HEK293 (cell line): Measurements from ENCODE around the gene IL17C.

Experiments used
- CTCF ChIA-PET: fragments of 350-600 bp; formaldehyde crosslinking; extraction: SDS; loops from one replicate; lab custom pipeline; 2021; ENCODE audit warnings: antibody characterized with exemption; lab: Yijun Ruan, JAX
- POLR2A ChIA-PET: fragments of 300-600 bp; formaldehyde crosslinking; extraction: SDS; loops from one replicate; lab custom pipeline; 2020; ENCODE audit warnings: antibody characterized with exemption, inconsistent platforms; lab: Yijun Ruan, JAX
- H3K27ac ChIP-seq: fragments of 200-500 bp; sonication (Bioruptor generic); 2 replicates; pipeline ENCODE4 v1.5.1; 2014; ENCODE audit warnings: low read depth, low read length, control low read depth, inconsistent platforms; ENCODE audit errors: extremely low read depth
- H3K36me3 ChIP-seq, 2 experiments: fragments of 200-500 bp in 1 of 2; sonication (Bioruptor generic) in 1 of 2; 1 replicate in 1 of 2; 2 replicates in 1 of 2; pipeline ENCODE4 v1.5.1; 2014 to 2017; ENCODE audit warnings: inconsistent platforms in 2 of 2, low read length in 2 of 2; ENCODE audit not compliant: control insufficient read depth in 2 of 2, insufficient read depth in 1 of 2
- H3K4me1 ChIP-seq: fragments of 200-500 bp; sonication (Bioruptor generic); 2 replicates; pipeline ENCODE4 v1.5.1; 2014; ENCODE audit warnings: mild to moderate bottlenecking, low read length, inconsistent platforms; ENCODE audit not compliant: control insufficient read depth, insufficient read depth
- H3K4me3 ChIP-seq: 2 replicates; pipeline ENCODE4 v1.5.1; 2011; ENCODE audit warnings: low read depth, mild to moderate bottlenecking, control low read depth, low read length, moderate library complexity
- H3K9me3 ChIP-seq: fragments of 200-500 bp; sonication (Bioruptor generic); 2 replicates; pipeline ENCODE4 v1.5.1; 2014; ENCODE audit warnings: low read depth, low read length, inconsistent platforms; ENCODE audit not compliant: control insufficient read depth, insufficient read depth
- GFI1B ChIP-seq: fragments of 450-650 bp; formaldehyde crosslinking; IDR thresholded peaks from 2 replicates; pipeline ENCODE4 v1.5.1; 2016; ENCODE audit warnings: missing biosample characterization, missing genetic modification characterization
- GLI2 ChIP-seq: fragments of 450-650 bp; formaldehyde crosslinking; IDR thresholded peaks from 2 replicates; pipeline ENCODE4; 2017; ENCODE audit warnings: missing biosample characterization, missing genetic modification characterization, low read depth, borderline replicate concordance
- HOXC10 ChIP-seq: sonication (generic); formaldehyde crosslinking; IDR thresholded peaks from 2 replicates; pipeline ENCODE4 v1.8.1; 2023; ENCODE audit warnings: mild to moderate bottlenecking, missing genetic modification reagents
- SETDB1 ChIP-seq: IDR thresholded peaks from one replicate; pipeline ENCODE4 v1.6.1; 2017; ENCODE audit warnings: mild to moderate bottlenecking, low read length, moderate library complexity, mixed read lengths; ENCODE audit not compliant: insufficient read length
- ZFP41 ChIP-seq: fragments of 450-650 bp; formaldehyde crosslinking; IDR thresholded peaks from 2 replicates; pipeline ENCODE4 v1.5.1; 2016; ENCODE audit warnings: missing biosample characterization, missing genetic modification characterization, borderline replicate concordance
- ZFP69B ChIP-seq: fragments of 450-650 bp; formaldehyde crosslinking; IDR thresholded peaks from 2 replicates; pipeline ENCODE4 v1.5.1; 2016; ENCODE audit warnings: missing biosample characterization, missing genetic modification characterization
- ZNF138 ChIP-seq: fragments of 450-650 bp; formaldehyde crosslinking; IDR thresholded peaks from 2 replicates; pipeline ENCODE4 v1.5.1; 2016; ENCODE audit warnings: missing biosample characterization, missing genetic modification characterization, borderline replicate concordance
- ZNF140 ChIP-seq: fragments of 450-650 bp; formaldehyde crosslinking; IDR thresholded peaks from 2 replicates; pipeline ENCODE4 v1.5.1; 2016; ENCODE audit warnings: missing biosample characterization, missing genetic modification characterization
- ZNF157 ChIP-seq: fragments of 450-650 bp; formaldehyde crosslinking; IDR thresholded peaks from 2 replicates; pipeline ENCODE4 v1.5.1; 2016; ENCODE audit warnings: missing biosample characterization, missing genetic modification characterization
- ZNF23 ChIP-seq: fragments of 450-650 bp; formaldehyde crosslinking; IDR thresholded peaks from 2 replicates; pipeline ENCODE4 v1.5.1; 2016; ENCODE audit warnings: missing biosample characterization, missing genetic modification characterization, borderline replicate concordance
- ZNF37A ChIP-seq: fragments of 450-650 bp; IDR thresholded peaks from 2 replicates; pipeline ENCODE4 v1.5.1; 2018; ENCODE audit warnings: missing biosample characterization, missing genetic modification characterization
- ZNF404 ChIP-seq: fragments of 450-650 bp; formaldehyde crosslinking; IDR thresholded peaks from 2 replicates; pipeline ENCODE4 v1.5.1; 2017; ENCODE audit warnings: missing biosample characterization, missing genetic modification characterization
- ZNF426 ChIP-seq: fragments of 450-650 bp; formaldehyde crosslinking; IDR thresholded peaks from 2 replicates; pipeline ENCODE4 v1.5.1; 2017; ENCODE audit warnings: missing biosample characterization, missing genetic modification characterization, mild to moderate bottlenecking, inconsistent platforms, moderate library complexity
- ZNF561 ChIP-seq: fragments of 450-650 bp; IDR thresholded peaks from 2 replicates; pipeline ENCODE4 v1.5.1; 2018; ENCODE audit warnings: missing biosample characterization, missing genetic modification characterization, borderline replicate concordance
- ZNF664 ChIP-seq: fragments of 450-650 bp; formaldehyde crosslinking; IDR thresholded peaks from 2 replicates; pipeline ENCODE4 v1.5.1; 2016; ENCODE audit warnings: missing biosample characterization, missing genetic modification characterization
- ZNF670 ChIP-seq: fragments of 450-650 bp; formaldehyde crosslinking; IDR thresholded peaks from 2 replicates; pipeline ENCODE4 v1.5.1; 2016; ENCODE audit warnings: missing biosample characterization, missing genetic modification characterization, low read depth
- ZNF76 ChIP-seq: fragments of 450-650 bp; formaldehyde crosslinking; IDR thresholded peaks from 2 replicates; pipeline ENCODE4; 2016; ENCODE audit warnings: low read depth, missing biosample characterization, missing genetic modification characterization, borderline replicate concordance
- ZNF830 ChIP-seq: fragments of 450-650 bp; IDR thresholded peaks from 2 replicates; pipeline ENCODE4 v1.5.0; 2018; ENCODE audit warnings: missing biosample characterization, missing genetic modification characterization, low read depth, mild to moderate bottlenecking, moderate library complexity
- ZSCAN23 ChIP-seq: fragments of 450-650 bp; formaldehyde crosslinking; IDR thresholded peaks from 2 replicates; pipeline ENCODE4 v1.5.1; 2016; ENCODE audit warnings: missing biosample characterization, missing genetic modification characterization
- TF ChIP-seq, protein P1 (sequence below): fragments of 450-650 bp; formaldehyde crosslinking; IDR thresholded peaks from 2 replicates; pipeline ENCODE4 v1.5.1; 2016; ENCODE audit warnings: missing biosample characterization, missing genetic modification characterization
- TF ChIP-seq, protein P2 (sequence below): fragments of 450-650 bp; formaldehyde crosslinking; IDR thresholded peaks from 2 replicates; pipeline ENCODE4 v1.5.1; 2017; ENCODE audit warnings: missing biosample characterization, missing genetic modification characterization
- TF ChIP-seq, protein P3 (sequence below): fragments of 450-650 bp; formaldehyde crosslinking; IDR thresholded peaks from 2 replicates; pipeline ENCODE4 v1.5.1; 2016; ENCODE audit warnings: missing biosample characterization, missing genetic modification characterization
- TF ChIP-seq, protein P4 (sequence below): fragments of 450-650 bp; formaldehyde crosslinking; IDR thresholded peaks from 2 replicates; pipeline ENCODE4 v1.5.1; 2017; ENCODE audit warnings: missing biosample characterization, missing genetic modification characterization

The IL17C gene

DNA sequence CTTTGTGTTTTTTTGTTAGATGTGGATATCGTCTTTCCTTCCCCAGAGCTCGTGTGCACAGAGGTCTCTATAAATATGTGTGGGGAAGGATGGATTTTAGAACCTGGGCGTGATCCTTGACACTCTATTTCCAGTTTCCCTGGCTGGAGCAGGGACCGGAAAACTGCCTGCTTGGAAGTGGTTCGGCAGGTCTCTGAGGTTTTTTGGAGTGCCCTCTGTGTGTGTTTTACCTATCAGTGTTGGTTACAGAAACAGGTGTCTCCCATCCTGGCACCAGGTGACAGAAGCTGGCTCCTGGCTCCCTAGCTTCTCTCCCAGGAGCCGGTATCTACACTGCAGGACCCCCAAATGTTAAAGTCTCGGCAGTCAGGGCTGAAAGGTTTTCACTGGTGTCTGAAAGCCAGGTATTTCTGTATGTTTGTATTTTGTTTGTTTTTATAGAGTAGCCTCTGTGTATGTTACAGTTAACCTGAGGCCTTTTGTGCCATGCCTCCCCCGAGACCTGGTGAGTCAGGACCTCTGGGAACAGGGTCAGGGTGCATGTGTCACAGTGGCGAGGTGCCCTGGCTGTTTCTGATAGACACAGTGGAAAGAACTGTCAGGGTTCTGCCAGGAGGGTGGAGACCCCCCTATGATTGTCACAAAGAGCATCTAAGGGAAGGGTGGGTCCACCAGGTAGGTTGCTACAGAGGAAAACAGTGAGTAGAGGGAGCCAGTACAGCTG is 36.9 kb upstream of the IL17C start (continued):
- TF ChIP-seq, protein P1, sequence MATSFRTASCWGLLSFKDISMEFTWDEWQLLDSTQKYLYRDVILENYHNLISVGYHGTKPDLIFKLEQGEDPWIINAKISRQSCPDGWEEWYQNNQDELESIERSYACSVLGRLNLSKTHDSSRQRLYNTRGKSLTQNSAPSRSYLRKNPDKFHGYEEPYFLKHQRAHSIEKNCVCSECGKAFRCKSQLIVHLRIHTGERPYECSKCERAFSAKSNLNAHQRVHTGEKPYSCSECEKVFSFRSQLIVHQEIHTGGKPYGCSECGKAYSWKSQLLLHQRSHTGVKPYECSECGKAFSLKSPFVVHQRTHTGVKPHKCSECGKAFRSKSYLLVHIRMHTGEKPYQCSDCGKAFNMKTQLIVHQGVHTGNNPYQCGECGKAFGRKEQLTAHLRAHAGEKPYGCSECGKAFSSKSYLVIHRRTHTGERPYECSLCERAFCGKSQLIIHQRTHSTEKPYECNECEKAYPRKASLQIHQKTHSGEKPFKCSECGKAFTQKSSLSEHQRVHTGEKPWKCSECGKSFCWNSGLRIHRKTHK, result no peak

DNA sequence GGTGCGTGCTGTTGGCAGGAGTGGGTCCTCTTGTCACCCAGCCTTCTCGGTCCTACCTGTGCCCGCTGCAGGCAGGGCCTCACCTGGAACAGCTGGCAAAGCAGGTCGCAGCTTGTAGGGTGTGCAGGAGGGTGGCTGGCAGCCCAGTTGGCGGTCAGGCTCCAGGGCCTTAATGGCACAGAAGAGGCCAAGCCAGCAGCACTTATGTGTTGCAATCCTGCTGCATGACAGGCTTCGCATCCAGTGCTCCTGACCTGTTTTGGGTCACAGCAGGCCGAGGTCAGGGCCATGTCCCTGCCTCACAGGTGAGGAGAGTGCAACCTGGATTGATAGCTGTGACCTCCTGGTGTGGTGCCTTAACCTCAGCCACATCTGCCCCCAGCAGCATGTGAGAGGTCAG is 36.3 kb upstream of the IL17C start:
- H3K27ac ChIP-seq, result no peak overlapping the region
- ChIA-PET POLR2A (no interaction called here), CTCF (interaction anchor here (0.6 kb wide), 1 partner anchor 662 kb away, joined by 4 read pairs; no protein-coding TSS in a partner anchor)
- H3K4me1 ChIP-seq, result no peaks in the 10 kb centered on the region
- H3K4me3 ChIP-seq, result no peak overlapping the region
- peaks cover 8 to 88% of the 10 kb centered on the region in 2 experiments for H3K36me3 ChIP-seq
- TF ChIP-seq GFI1B (tag by site-specific recombination), result no peak
- TF ChIP-seq HOXC10, result no peak
- TF ChIP-seq ZFP41, result no peak
- TF ChIP-seq ZNF76 (tag by site-specific recombination), result no peak
- H3K9me3 ChIP-seq, result no peaks in the 10 kb centered on the region

DNA sequence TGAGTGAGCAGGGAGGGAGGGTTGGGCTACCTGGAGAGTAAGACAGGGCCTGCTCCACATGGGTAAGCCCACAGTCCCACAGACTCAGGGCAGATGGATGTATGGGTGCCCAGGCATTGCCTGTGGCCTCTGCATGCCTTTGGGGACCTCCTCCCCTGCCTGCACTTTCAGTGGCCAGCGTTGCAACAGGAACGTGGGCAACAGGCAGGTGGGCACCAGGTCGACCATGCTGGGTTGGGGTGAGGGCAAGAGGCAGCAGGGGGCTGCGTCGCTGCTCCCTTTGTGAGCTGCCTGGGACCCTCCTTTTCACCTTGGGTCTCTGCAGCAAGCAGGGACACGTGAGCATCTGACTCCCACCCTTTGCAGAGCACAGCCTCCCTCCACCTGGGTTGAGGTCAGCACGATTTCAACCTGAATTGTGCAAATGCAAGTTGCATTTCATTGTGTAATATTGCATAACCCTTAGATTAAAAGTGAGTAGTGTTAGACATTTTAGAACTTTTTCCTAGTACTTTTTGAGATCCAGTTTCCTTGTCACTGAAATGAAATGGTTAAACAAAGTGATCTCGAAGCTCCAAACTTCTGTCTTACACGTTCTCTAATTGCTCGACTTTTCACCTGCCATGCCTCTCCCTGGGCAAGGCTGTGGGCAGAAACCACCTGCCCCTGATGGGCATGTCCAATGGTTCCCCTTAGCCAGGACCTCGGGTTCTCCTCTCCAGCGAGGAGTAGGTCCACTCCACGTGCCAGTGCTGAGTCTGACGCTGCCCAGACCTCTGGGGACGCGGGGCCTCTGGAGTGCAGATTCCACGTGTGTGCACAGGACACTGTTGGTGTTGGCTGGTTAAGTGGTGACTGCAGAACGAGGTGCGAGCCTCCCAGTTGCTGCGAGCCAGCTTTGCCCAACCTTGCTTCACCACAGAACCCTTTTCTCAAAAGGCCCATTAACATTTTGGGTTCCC is 32.9 kb upstream of the IL17C start:
- Histone ChIP-seq H3K4me3 (no peak overlapping the region), H3K4me1 (no peaks in the 10 kb centered on the region), H3K9me3 (no peaks in the 10 kb centered on the region), H3K36me3 (peaks cover 9 to 86% of the 10 kb centered on the region in 2 experiments), H3K27ac (no peak overlapping the region)
- CTCF ChIA-PET, result no interaction called here
- TF ChIP-seq ZFP69B (no peak), ZNF426 (tag by site-specific recombination) (no peak), ZNF157 (tag by site-specific recombination) (no peak), ZSCAN23 (tag by site-specific recombination) (no peak), ZNF140 (tag by site-specific recombination) (no peak), ZNF138 (no peak), SETDB1 (no peak), ZNF404 (tag by site-specific recombination) (no peak), ZNF664 (no peak), ZNF37A (tag by site-specific recombination) (no peak), ZNF23 (tag by site-specific recombination) (no peak), ZNF561 (tag by site-specific recombination) (no peak), GLI2 (tag by site-specific recombination) (no peak), ZNF830 (tag by site-specific recombination) (no peak), ZNF670 (tag by site-specific recombination) (no peak)
- TF ChIP-seq, protein P2, sequence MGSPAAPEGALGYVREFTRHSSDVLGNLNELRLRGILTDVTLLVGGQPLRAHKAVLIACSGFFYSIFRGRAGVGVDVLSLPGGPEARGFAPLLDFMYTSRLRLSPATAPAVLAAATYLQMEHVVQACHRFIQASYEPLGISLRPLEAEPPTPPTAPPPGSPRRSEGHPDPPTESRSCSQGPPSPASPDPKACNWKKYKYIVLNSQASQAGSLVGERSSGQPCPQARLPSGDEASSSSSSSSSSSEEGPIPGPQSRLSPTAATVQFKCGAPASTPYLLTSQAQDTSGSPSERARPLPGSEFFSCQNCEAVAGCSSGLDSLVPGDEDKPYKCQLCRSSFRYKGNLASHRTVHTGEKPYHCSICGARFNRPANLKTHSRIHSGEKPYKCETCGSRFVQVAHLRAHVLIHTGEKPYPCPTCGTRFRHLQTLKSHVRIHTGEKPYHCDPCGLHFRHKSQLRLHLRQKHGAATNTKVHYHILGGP (tag by site-specific recombination), result no peak
- TF ChIP-seq, protein P1, result no peak
- TF ChIP-seq, protein P3, sequence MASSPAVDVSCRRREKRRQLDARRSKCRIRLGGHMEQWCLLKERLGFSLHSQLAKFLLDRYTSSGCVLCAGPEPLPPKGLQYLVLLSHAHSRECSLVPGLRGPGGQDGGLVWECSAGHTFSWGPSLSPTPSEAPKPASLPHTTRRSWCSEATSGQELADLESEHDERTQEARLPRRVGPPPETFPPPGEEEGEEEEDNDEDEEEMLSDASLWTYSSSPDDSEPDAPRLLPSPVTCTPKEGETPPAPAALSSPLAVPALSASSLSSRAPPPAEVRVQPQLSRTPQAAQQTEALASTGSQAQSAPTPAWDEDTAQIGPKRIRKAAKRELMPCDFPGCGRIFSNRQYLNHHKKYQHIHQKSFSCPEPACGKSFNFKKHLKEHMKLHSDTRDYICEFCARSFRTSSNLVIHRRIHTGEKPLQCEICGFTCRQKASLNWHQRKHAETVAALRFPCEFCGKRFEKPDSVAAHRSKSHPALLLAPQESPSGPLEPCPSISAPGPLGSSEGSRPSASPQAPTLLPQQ (tag by site-specific recombination), result no peak
- TF ChIP-seq, protein P4, sequence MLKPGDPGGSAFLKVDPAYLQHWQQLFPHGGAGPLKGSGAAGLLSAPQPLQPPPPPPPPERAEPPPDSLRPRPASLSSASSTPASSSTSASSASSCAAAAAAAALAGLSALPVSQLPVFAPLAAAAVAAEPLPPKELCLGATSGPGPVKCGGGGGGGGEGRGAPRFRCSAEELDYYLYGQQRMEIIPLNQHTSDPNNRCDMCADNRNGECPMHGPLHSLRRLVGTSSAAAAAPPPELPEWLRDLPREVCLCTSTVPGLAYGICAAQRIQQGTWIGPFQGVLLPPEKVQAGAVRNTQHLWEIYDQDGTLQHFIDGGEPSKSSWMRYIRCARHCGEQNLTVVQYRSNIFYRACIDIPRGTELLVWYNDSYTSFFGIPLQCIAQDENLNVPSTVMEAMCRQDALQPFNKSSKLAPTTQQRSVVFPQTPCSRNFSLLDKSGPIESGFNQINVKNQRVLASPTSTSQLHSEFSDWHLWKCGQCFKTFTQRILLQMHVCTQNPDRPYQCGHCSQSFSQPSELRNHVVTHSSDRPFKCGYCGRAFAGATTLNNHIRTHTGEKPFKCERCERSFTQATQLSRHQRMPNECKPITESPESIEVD (tag by site-specific recombination), result no peak
- TF ChIP-seq, all 188 proteins: peak for 0
- POLR2A ChIA-PET, result no interaction called here
